H1 (cell line): ENCODE data around the gene TANC1. TPM values are rescaled to one million over a fixed set of nuclear protein-coding genes. Genes with fewer than 3 reads are reported as not detected.

ENCODE experiments used
- CTCF ChIA-PET: fragments of 300-600 bp; sonication (Branson Sonifier 250); formaldehyde crosslinking; loops from one replicate; lab custom pipeline; 2021; ENCODE audit not compliant: partially characterized antibody; lab: Charles Lee
- POLR2A ChIA-PET: fragments of 300-600 bp; sonication (Branson Sonifier 250); formaldehyde crosslinking; loops from one replicate; lab custom pipeline; 2021; ENCODE audit warnings: inconsistent platforms; ENCODE audit not compliant: partially characterized antibody; lab: Charles Lee
- DNase-seq, 2 experiments: peaks; one replicate each; pipeline versions ENCODE4 v3.0.0 to v3.0.0-alpha.2; 2010 to 2022; ENCODE audit warnings: low spot score in 2 of 2, low read depth in 1 of 2, mixed read lengths in 1 of 2
- FAIRE-seq: peaks from 2 replicates; lab custom pipeline; 2011; peaks lifted over from hg19 to GRCh38; lab: Jason Lieb, UNC
- H2AFZ ChIP-seq: 2 replicates; pipeline ENCODE4 v1.8.1; 2012; ENCODE audit warnings: low read length, inconsistent platforms
- H2AK5ac ChIP-seq: 2 replicates; pipeline ENCODE4 v1.6.1; 2013; ENCODE audit warnings: low read depth, low read length
- H2BK120ac ChIP-seq: replicated peaks from 2 replicates; pipeline ENCODE3; 2013; ENCODE audit warnings: low read depth, low read length, inconsistent platforms
- H2BK12ac ChIP-seq: 2 replicates; pipeline ENCODE4 v1.6.1; 2013; ENCODE audit warnings: low read depth, low read length
- H2BK15ac ChIP-seq: 2 replicates; pipeline ENCODE4 v1.6.1; 2013; ENCODE audit warnings: low read length
- H2BK20ac ChIP-seq: 2 replicates; pipeline ENCODE4 v1.6.1; 2013; ENCODE audit warnings: low read length
- H2BK5ac ChIP-seq: 2 replicates; pipeline ENCODE4 v1.6.1; 2013; ENCODE audit warnings: low read depth, low read length
- H3K14ac ChIP-seq: 2 replicates; pipeline ENCODE4 v1.6.1; 2013; ENCODE audit warnings: inconsistent platforms; ENCODE audit not compliant: insufficient read length
- H3K18ac ChIP-seq: 2 replicates; pipeline ENCODE4 v1.6.1; 2013; ENCODE audit warnings: low read length; ENCODE audit errors: extremely low read depth
- H3K23ac ChIP-seq: 2 replicates; pipeline ENCODE4 v1.6.1; 2013; ENCODE audit warnings: inconsistent platforms; ENCODE audit not compliant: insufficient read length
- H3K23me2 ChIP-seq: 2 replicates; pipeline ENCODE4 v1.6.1; 2013; ENCODE audit warnings: low read depth, low read length
- H3K27ac ChIP-seq: 2 replicates; pipeline ENCODE4 v1.6.1; 2011; ENCODE audit warnings: low read depth, low read length, inconsistent platforms
- H3K27me3 ChIP-seq, 4 experiments: replicated peaks in 1 of 4; 1 replicate in 1 of 4; 2 replicates in 3 of 4; pipeline versions ENCODE4 v1.6.1 to v1.8.1; 2011 to 2013; ENCODE audit warnings: low read length in 3 of 4, mild to moderate bottlenecking in 3 of 4, inconsistent platforms in 2 of 4, mixed read lengths in 2 of 4, moderate library complexity in 1 of 4; ENCODE audit not compliant: control insufficient read depth in 3 of 4, insufficient read depth in 3 of 4; ENCODE audit errors: extremely low read depth in 1 of 4
- H3K36me3 ChIP-seq, 4 experiments: 2 replicates each; pipeline versions ENCODE4 v1.6.1 to v1.8.1; 2011 to 2013; ENCODE audit warnings: mild to moderate bottlenecking in 4 of 4, low read length in 3 of 4, moderate library complexity in 2 of 4, control low read depth in 1 of 4, inconsistent platforms in 1 of 4; ENCODE audit not compliant: insufficient read depth in 4 of 4, control insufficient read depth in 2 of 4
- H3K4ac ChIP-seq: replicated peaks from 2 replicates; pipeline ENCODE3; 2013; ENCODE audit warnings: low read length, low read depth, mixed read lengths, inconsistent platforms; ENCODE audit not compliant: insufficient read length
- H3K4me1 ChIP-seq, 4 experiments: replicated peaks in 1 of 4; 1 replicate in 1 of 4; 2 replicates in 3 of 4; pipeline versions ENCODE4 v1.6.1 to v1.8.1; 2011 to 2013; ENCODE audit warnings: low read length in 3 of 4, inconsistent platforms in 2 of 4, mixed read lengths in 1 of 4; ENCODE audit not compliant: insufficient read depth in 4 of 4, control insufficient read depth in 3 of 4
- H3K4me2 ChIP-seq, 2 experiments: 2 replicates each; pipeline versions ENCODE4 v1.6.1 to v1.8.1; 2011 to 2013; ENCODE audit warnings: low read depth in 2 of 2, low read length in 2 of 2, control low read depth in 1 of 2, inconsistent platforms in 1 of 2, mild to moderate bottlenecking in 1 of 2; ENCODE audit not compliant: insufficient read depth in 1 of 2
- H3K4me3 ChIP-seq, 4 experiments: fragments of 200-600, 300-600 bp in 1 of 4; sonication (generic), shearing (Covaris generic), sonication (Bioruptor Twin) in 1 of 4; 2 replicates each; pipeline versions ENCODE4 v1.5.1 to v1.8.1; 2011 to 2016; ENCODE audit warnings: low read length in 4 of 4, low read depth in 3 of 4, control low read depth in 2 of 4, inconsistent platforms in 2 of 4, mild to moderate bottlenecking in 2 of 4, mixed read lengths in 1 of 4, moderate library complexity in 1 of 4; ENCODE audit not compliant: insufficient read depth in 2 of 4; ENCODE audit errors: extremely low read depth in 1 of 4
- H3K56ac ChIP-seq: replicated peaks from 2 replicates; pipeline ENCODE3; 2013; ENCODE audit warnings: low read depth, mild to moderate bottlenecking, mixed read lengths, low read length, inconsistent platforms; ENCODE audit not compliant: insufficient read length
- H3K79me1 ChIP-seq: 2 replicates; pipeline ENCODE4 v1.6.1; 2013; ENCODE audit warnings: low read depth, low read length, control low read depth
- H3K79me2 ChIP-seq, 2 experiments: 2 replicates each; pipeline versions ENCODE4 v1.6.1 to v1.8.1; 2012 to 2013; ENCODE audit warnings: low read length in 2 of 2, mild to moderate bottlenecking in 2 of 2, inconsistent platforms in 1 of 2; ENCODE audit not compliant: insufficient read depth in 2 of 2, control insufficient read depth in 1 of 2
- H3K9ac ChIP-seq, 4 experiments: replicated peaks in 1 of 4; 1 replicate in 1 of 4; 2 replicates in 3 of 4; pipeline versions ENCODE4 v1.6.1 to v1.8.1; 2011 to 2013; ENCODE audit warnings: low read depth in 3 of 4, low read length in 3 of 4, control low read depth in 2 of 4, mild to moderate bottlenecking in 2 of 4, moderate library complexity in 2 of 4, inconsistent platforms in 1 of 4; ENCODE audit errors: extremely low read depth in 1 of 4
- H3K9me3 ChIP-seq, 2 experiments: 2 replicates each; pipeline versions ENCODE4 v1.6.1 to v1.8.1; 2012 to 2013; ENCODE audit warnings: mild to moderate bottlenecking in 2 of 2, moderate library complexity in 2 of 2, control low read depth in 1 of 2, inconsistent platforms in 1 of 2, low read depth in 1 of 2, low read length in 1 of 2, mixed read lengths in 1 of 2; ENCODE audit not compliant: insufficient read depth in 2 of 2
- H4K20me1 ChIP-seq, 2 experiments: replicated peaks in 1 of 2; 2 replicates each; pipeline versions ENCODE3 to v1.8.1; 2011 to 2013; ENCODE audit warnings: inconsistent platforms in 2 of 2, low read length in 2 of 2, mild to moderate bottlenecking in 1 of 2; ENCODE audit not compliant: insufficient read depth in 2 of 2, control insufficient read depth in 1 of 2
- H4K5ac ChIP-seq: 2 replicates; pipeline ENCODE4 v1.6.1; 2013; ENCODE audit warnings: low read length, low read depth, mixed read lengths, inconsistent platforms; ENCODE audit not compliant: insufficient read length
- H4K8ac ChIP-seq: 2 replicates; pipeline ENCODE4 v1.8.0; 2013; ENCODE audit warnings: mild to moderate bottlenecking, moderate library complexity, low read length, inconsistent platforms; ENCODE audit not compliant: insufficient read depth; ENCODE audit errors: extremely low read depth
- H4K91ac ChIP-seq: replicated peaks from 2 replicates; pipeline ENCODE3; 2013; ENCODE audit warnings: low read length, mixed read lengths, inconsistent platforms; ENCODE audit not compliant: insufficient read length
- ASH2L ChIP-seq: fragments of 200-600, 300-600 bp; sonication (generic); IDR thresholded peaks from one replicate; pipeline ENCODE4 v1.7.1; 2017; ENCODE audit warnings: low read length
- BACH1 ChIP-seq: IDR thresholded peaks from 2 replicates; pipeline ENCODE4 v1.6.1; 2012; ENCODE audit warnings: low read length, improper control_type of control experiment
- CHD1 ChIP-seq: IDR thresholded peaks from 2 replicates; pipeline ENCODE4 v1.6.1; 2012; ENCODE audit warnings: low read depth, low read length, improper control_type of control experiment
- KDM1A ChIP-seq: fragments of 200-600, 300-600 bp; sonication (generic); IDR thresholded peaks from 2 replicates; pipeline ENCODE4 v1.7.1; 2016; ENCODE audit warnings: mild to moderate bottlenecking, low read length, borderline replicate concordance
- PHF8 ChIP-seq: fragments of 200-600 bp; sonication (generic); conservative IDR thresholded peaks from 2 replicates; pipeline ENCODE4 v1.7.1; 2012; ENCODE audit warnings: low read depth, mild to moderate bottlenecking, inconsistent platforms, low read length, moderate library complexity
- POU5F1 ChIP-seq: IDR thresholded peaks from 2 replicates; pipeline ENCODE4 v1.6.1; 2011; ENCODE audit warnings: low read depth, mild to moderate bottlenecking, low read length, moderate library complexity
- RNF2 ChIP-seq: fragments of 200-900, 300-1000 bp; sonication (generic); IDR thresholded peaks from 2 replicates; pipeline ENCODE4 v1.7.1; 2016; ENCODE audit warnings: borderline replicate concordance, low read depth, mild to moderate bottlenecking, antibody characterized with exemption, low read length; ENCODE audit not compliant: poor library complexity, severe bottlenecking; ENCODE audit errors: missing control alignments
- SIRT6 ChIP-seq: IDR thresholded peaks from one replicate; pipeline ENCODE4 v1.7.1; 2012; ENCODE audit warnings: low read length, inconsistent platforms
- TCF12 ChIP-seq: IDR thresholded peaks from 2 replicates; pipeline ENCODE4 v1.6.1; 2011; ENCODE audit warnings: low read depth, mild to moderate bottlenecking, low read length
- YY1 ChIP-seq: IDR thresholded peaks from 2 replicates; pipeline ENCODE4 v1.6.1; 2011; ENCODE audit warnings: low read depth, mild to moderate bottlenecking, low read length
- WGBS, 2 experiments: shearing (Covaris generic) in 1 of 2; methylation state at CpG; one replicate each; pipeline versions ENCODE4 v1.1.6 to v1.1.7; 2013 to 2015; ENCODE audit warnings: low lambda C conversion rate in 2 of 2, mixed read lengths in 2 of 2, inconsistent platforms in 1 of 2, low coverage in 1 of 2, missing lambda C conversion rate in 1 of 2; ENCODE audit not compliant: insufficient replicate concordance in 2 of 2, insufficient coverage in 1 of 2, insufficient read length in 1 of 2; ENCODE audit errors: extremely low coverage in 1 of 2, missing lambda C conversion rate in 1 of 2; 5-methylcytosine and 5-hydroxymethylcytosine counted together
- polyA plus RNA-seq, 7 experiments: library from polyadenylated mRNA; depleted of rRNA in 3 of 7; stranded (reverse) in 5 of 7; unstranded in 2 of 7; fragments of >200 nt in 5 of 7; fragments of 200-250 nt in 2 of 7; gene quantifications; 1 replicate in 5 of 7; 2 replicates in 1 of 7; 4 replicates in 1 of 7; pipeline versions ENCODE4 v1.2.1 to v1.2.3, GENCODE V29; 2011 to 2013; ENCODE audit warnings: missing spikeins in 2 of 7, mixed read lengths in 2 of 7
- total RNA-seq: library from RNA; stranded (reverse); fragmentation: NEBNext Ultra II Directional; extraction: Animal tissue kit (Norgen Biotek cat#: 25700); gene quantifications from 2 replicates; pipeline ENCODE4 v1.2.1, GENCODE V29; 2021
- TF ChIP-seq, protein P1 (sequence below): IDR thresholded peaks from 2 replicates; pipeline ENCODE4 v1.6.1; 2012; ENCODE audit warnings: inconsistent platforms

TANC1 gene
- total and polyA plus RNA-seq, 2 of the 8 experiments (the other 6 are each of a cell fraction or from before 2014, with no cell fraction given) = 4.1 to 7.6 TPM

DNA sequence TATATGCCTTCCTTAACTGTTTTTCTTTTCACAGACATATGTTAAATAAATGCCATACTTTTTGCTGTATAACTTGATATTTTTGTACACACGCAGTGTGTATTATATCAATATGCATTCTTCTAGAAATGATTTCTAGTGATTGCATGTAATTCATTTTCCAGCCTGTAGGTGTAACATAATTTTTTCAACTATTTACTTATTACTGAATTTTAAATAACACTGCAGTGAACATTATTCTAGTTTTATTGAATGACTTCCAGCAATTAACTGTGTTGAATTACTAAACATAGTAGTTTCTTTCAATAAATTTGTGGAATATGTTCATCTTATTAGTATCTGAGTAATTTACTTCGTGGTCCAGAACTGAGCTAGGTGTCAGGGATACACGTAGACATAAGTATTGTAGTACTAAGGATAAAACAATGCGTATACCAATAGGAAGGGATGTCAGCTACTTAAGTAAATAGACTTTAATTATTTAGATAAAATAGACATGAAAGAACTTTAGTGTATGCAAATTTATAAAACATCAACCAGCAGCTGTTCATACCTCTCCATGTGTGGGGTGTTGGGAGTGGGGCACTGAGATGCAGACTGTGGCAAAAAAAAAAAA is 28.0 kb downstream of the TANC1 start:
- no peaks in the 10 kb centered on the region; the same call in 1 of the 2 replicates for H3K23me2 ChIP-seq
- no peaks in the 10 kb centered on the region for H3K9me3 ChIP-seq
- POLR2A ChIA-PET = interaction anchor here (0.6 to 1.1 kb wide), 5 partner anchors 11 to 1006 kb away, joined by 3 to 4 read pairs (median 3); no protein-coding TSS in a partner anchor
- H3K23ac ChIP-seq = no peak overlapping the region
- H4K8ac ChIP-seq = no peak overlapping the region
- peaks cover 0 to 2% of the 10 kb centered on the region in 2 experiments for H4K20me1 ChIP-seq
- CTCF ChIA-PET = interaction anchor here (0.6 to 3.1 kb wide), 28 partner anchors 10 to 835 kb away, joined by 3 to 22 read pairs (median 4); no protein-coding TSS in a partner anchor
- H3K79me1 ChIP-seq = peaks cover 2% of the 10 kb centered on the region; the same call in 1 of the 2 replicates
- WGBS, 2 experiments = 89% methylated on average over 4 of the region's 4 CpGs; no CpG with 5 or more reads in 1 of the 2 experiments
- no peak overlapping the region for H2AK5ac ChIP-seq
- H3K56ac ChIP-seq = no peak overlapping the region
- H3K4me1 ChIP-seq = peaks cover 0 to 9% (median 4%) of the 10 kb centered on the region in 4 experiments; a peak in 3 of 7 replicates
- no peak overlapping the region for H3K4me2 ChIP-seq
- no peak overlapping the region for H4K5ac ChIP-seq
- no peak overlapping the region for H3K4ac ChIP-seq
- H3K27me3 ChIP-seq = no peaks in the 10 kb centered on the region
- DNase-seq (no peak), FAIRE-seq (no peak)
- no peak overlapping the region for H3K14ac ChIP-seq
- no peak overlapping the region for H3K27ac ChIP-seq
- no peak overlapping the region for H2BK12ac ChIP-seq
- no peak overlapping the region for H2BK20ac ChIP-seq
- no peak overlapping the region for H3K9ac ChIP-seq
- no peak overlapping the region for H2BK15ac ChIP-seq
- no peak for TF ChIP-seq BACH1
- TF ChIP-seq, protein P1, sequence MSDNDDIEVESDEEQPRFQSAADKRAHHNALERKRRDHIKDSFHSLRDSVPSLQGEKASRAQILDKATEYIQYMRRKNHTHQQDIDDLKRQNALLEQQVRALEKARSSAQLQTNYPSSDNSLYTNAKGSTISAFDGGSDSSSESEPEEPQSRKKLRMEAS = no peak
- no peak for TF ChIP-seq YY1
- no peak for TF ChIP-seq ASH2L
- TF ChIP-seq TCF12 = no peak
- TF ChIP-seq KDM1A = no peak
- TF ChIP-seq SIRT6 = no peak
- TF ChIP-seq CHD1 = no peak
- no peak for TF ChIP-seq POU5F1
- TF ChIP-seq PHF8 = no peak
- no peak for TF ChIP-seq RNF2
- H3K18ac ChIP-seq = no peak overlapping the region
- H3K79me2 ChIP-seq = 0 out of 4 replicates have a peak, but pooled peaks cover 0 to 3% of the 10 kb centered on the region in 2 experiments
- no peak overlapping the region for H2BK120ac ChIP-seq
- H2BK5ac ChIP-seq = no peak overlapping the region
- H3K4me3 ChIP-seq = no peak overlapping the region
- no peak overlapping the region for H2AFZ ChIP-seq
- no peaks in the 10 kb centered on the region for H3K36me3 ChIP-seq
- H4K91ac ChIP-seq = no peak overlapping the region
